ENCODE measurements around the gene MIXL1. TPM values are rescaled to one million over a fixed set of nuclear protein-coding genes. Genes with fewer than 3 reads are reported as not detected.

MIXL1 gene
- total and polyA plus RNA-seq, 2 of the 13 experiments (the other 11 are each of a cell fraction or from before 2014, with no cell fraction given): 7.6 to 18.5 TPM

DNA sequence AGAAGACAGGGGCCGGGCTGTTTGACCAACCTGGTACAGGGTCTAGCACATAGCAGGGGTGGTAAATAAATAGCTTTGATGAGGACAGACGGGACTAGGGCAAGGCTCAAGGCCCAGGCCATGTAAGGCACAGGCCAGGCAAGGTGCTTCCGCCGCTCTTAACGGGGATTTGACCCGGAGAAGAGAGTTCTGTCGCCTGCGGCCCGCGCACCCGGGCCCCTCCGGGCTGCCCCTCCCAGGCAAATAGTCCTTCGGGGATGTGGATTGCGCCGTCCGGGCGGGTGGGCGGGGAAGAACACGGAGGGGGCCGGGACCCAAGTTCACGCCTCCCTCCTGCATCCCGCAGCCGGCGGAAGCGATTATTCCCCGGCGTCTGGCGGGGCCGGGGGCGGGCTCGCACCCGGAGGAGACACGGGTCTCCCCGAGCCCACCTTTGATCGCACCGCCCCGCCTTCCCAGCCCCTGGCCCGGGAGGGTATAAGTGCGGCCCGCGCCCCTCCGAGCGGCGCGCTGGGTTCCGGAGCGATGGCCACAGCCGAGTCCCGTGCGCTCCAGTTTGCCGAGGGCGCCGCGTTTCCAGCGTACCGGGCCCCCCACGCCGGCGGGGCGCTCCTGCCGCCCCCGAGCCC lies at the start of gene MIXL1 (continued):
- TF ChIP-seq BRCA1 (CRISPR knock-in tag; IDR thresholded peaks at IDR 0.05) (no peak), SETDB1 (CRISPR knock-in tag; IDR thresholded peaks at IDR 0.05; ENCODE audit: borderline replicate concordance) (no peak), HNRNPH1 (optimal IDR thresholded peaks at IDR 0.05; ENCODE audit: low read depth, low read length) (no peak), ZFP41 (CRISPR knock-in tag; IDR thresholded peaks at IDR 0.05; ENCODE audit: borderline replicate concordance) (no peak), MED8 (CRISPR knock-in tag; IDR thresholded peaks at IDR 0.05; ENCODE audit: insufficient replicate concordance) (peak; percentile 43), ZNF510 (CRISPR knock-in tag; IDR thresholded peaks at IDR 0.05; ENCODE audit: low read depth) (no peak), ARNTL (CRISPR knock-in tag; IDR thresholded peaks at IDR 0.05) (peak; percentile 76), RFXANK (CRISPR knock-in tag; IDR thresholded peaks at IDR 0.05) (no peak), PITX1 (CRISPR knock-in tag; IDR thresholded peaks at IDR 0.05) (peak; percentile 73), ZNF709 (CRISPR knock-in tag; IDR thresholded peaks at IDR 0.05) (0 out of 2 replicates have a peak, but pooled peaks have one; percentile 49), REPIN1 (CRISPR knock-in tag; IDR thresholded peaks at IDR 0.05; ENCODE audit: borderline replicate concordance, low read depth) (peak; percentile 70; the same call in 1 of the 2 replicates), ZFY (CRISPR knock-in tag; IDR thresholded peaks at IDR 0.05) (peak; percentile 44)
- TF ChIP-seq, protein P1, sequence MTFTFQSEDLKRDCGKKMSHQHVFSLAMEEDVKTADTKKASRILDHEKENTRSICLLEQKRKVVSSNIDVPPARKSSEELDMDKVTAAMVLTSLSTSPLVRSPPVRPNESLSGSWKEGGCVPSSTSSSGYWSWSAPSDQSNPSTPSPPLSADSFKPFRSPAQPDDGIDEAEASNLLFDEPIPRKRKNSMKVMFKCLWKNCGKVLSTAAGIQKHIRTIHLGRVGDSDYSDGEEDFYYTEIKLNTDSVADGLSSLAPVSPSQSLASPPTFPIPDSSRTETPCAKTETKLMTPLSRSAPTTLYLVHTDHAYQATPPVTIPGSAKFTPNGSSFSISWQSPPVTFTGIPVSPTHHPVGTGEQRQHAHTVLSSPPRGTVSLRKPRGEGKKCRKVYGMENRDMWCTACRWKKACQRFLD (CRISPR knock-in tag; IDR thresholded peaks at IDR 0.05; ENCODE audit: borderline replicate concordance): no peak
- TF ChIP-seq, protein P2, sequence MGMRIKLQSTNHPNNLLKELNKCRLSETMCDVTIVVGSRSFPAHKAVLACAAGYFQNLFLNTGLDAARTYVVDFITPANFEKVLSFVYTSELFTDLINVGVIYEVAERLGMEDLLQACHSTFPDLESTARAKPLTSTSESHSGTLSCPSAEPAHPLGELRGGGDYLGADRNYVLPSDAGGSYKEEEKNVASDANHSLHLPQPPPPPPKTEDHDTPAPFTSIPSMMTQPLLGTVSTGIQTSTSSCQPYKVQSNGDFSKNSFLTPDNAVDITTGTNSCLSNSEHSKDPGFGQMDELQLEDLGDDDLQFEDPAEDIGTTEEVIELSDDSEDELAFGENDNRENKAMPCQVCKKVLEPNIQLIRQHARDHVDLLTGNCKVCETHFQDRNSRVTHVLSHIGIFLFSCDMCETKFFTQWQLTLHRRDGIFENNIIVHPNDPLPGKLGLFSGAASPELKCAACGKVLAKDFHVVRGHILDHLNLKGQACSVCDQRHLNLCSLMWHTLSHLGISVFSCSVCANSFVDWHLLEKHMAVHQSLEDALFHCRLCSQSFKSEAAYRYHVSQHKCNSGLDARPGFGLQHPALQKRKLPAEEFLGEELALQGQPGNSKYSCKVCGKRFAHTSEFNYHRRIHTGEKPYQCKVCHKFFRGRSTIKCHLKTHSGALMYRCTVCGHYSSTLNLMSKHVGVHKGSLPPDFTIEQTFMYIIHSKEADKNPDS (CRISPR knock-in tag; IDR thresholded peaks at IDR 0.05): peak; percentile 48; the same call in 1 of the 2 replicates
- TF ChIP-seq, protein P3, sequence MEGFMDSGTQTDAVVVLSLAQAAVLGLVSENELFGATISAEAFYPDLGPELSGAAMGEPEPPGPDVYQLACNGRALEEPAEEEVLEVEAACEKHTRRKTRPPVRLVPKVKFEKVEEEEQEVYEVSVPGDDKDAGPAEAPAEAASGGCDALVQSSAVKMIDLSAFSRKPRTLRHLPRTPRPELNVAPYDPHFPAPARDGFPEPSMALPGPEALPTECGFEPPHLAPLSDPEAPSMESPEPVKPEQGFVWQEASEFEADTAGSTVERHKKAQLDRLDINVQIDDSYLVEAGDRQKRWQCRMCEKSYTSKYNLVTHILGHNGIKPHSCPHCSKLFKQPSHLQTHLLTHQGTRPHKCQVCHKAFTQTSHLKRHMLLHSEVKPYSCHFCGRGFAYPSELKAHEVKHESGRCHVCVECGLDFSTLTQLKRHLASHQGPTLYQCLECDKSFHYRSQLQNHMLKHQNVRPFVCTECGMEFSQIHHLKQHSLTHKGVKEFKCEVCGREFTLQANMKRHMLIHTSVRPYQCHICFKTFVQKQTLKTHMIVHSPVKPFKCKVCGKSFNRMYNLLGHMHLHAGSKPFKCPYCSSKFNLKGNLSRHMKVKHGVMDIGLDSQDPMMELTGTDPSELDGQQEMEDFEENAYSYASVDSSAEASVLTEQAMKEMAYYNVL (CRISPR knock-in tag; IDR thresholded peaks at IDR 0.05; ENCODE audit: borderline replicate concordance): peak; percentile 65; the same call in 1 of the 2 replicates
- TF ChIP-seq, protein P4, sequence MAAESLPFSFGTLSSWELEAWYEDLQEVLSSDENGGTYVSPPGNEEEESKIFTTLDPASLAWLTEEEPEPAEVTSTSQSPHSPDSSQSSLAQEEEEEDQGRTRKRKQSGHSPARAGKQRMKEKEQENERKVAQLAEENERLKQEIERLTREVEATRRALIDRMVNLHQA (CRISPR knock-in tag; IDR thresholded peaks at IDR 0.05): no peak
- TF ChIP-seq, protein P5, sequence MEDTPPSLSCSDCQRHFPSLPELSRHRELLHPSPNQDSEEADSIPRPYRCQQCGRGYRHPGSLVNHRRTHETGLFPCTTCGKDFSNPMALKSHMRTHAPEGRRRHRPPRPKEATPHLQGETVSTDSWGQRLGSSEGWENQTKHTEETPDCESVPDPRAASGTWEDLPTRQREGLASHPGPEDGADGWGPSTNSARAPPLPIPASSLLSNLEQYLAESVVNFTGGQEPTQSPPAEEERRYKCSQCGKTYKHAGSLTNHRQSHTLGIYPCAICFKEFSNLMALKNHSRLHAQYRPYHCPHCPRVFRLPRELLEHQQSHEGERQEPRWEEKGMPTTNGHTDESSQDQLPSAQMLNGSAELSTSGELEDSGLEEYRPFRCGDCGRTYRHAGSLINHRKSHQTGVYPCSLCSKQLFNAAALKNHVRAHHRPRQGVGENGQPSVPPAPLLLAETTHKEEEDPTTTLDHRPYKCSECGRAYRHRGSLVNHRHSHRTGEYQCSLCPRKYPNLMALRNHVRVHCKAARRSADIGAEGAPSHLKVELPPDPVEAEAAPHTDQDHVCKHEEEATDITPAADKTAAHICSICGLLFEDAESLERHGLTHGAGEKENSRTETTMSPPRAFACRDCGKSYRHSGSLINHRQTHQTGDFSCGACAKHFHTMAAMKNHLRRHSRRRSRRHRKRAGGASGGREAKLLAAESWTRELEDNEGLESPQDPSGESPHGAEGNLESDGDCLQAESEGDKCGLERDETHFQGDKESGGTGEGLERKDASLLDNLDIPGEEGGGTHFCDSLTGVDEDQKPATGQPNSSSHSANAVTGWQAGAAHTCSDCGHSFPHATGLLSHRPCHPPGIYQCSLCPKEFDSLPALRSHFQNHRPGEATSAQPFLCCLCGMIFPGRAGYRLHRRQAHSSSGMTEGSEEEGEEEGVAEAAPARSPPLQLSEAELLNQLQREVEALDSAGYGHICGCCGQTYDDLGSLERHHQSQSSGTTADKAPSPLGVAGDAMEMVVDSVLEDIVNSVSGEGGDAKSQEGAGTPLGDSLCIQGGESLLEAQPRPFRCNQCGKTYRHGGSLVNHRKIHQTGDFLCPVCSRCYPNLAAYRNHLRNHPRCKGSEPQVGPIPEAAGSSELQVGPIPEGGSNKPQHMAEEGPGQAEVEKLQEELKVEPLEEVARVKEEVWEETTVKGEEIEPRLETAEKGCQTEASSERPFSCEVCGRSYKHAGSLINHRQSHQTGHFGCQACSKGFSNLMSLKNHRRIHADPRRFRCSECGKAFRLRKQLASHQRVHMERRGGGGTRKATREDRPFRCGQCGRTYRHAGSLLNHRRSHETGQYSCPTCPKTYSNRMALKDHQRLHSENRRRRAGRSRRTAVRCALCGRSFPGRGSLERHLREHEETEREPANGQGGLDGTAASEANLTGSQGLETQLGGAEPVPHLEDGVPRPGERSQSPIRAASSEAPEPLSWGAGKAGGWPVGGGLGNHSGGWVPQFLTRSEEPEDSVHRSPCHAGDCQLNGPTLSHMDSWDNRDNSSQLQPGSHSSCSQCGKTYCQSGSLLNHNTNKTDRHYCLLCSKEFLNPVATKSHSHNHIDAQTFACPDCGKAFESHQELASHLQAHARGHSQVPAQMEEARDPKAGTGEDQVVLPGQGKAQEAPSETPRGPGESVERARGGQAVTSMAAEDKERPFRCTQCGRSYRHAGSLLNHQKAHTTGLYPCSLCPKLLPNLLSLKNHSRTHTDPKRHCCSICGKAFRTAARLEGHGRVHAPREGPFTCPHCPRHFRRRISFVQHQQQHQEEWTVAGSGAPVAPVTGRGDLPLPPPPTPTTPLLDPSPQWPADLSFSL (CRISPR knock-in tag; IDR thresholded peaks at IDR 0.05): no peak
